GM12878 (cell line): Measurements from ENCODE around the gene RGL1. TPM values are rescaled to one million over a fixed set of nuclear protein-coding genes. Genes with fewer than 3 reads are reported as not detected.

Experiments
- ATAC-seq: fragments of 200-7000 bp; cut with Tn5 transposase; 3 replicates; pipeline ENCODE4 v1.9.1; 2020; ENCODE audit warnings: mild to moderate bottlenecking, moderate library complexity
- BruUV-seq: library from RNA; stranded (reverse); fragments of 400-500 nt; replicated peaks from 2 replicates; lab custom pipeline; 2021; lab: Mats Ljungman, UMichigan
- CTCF ChIA-PET: fragments of 300-600 bp; sonication (Branson Sonifier 250); formaldehyde crosslinking; extraction: SDS; loops from one replicate; lab custom pipeline; 2021; ENCODE audit warnings: inconsistent platforms; lab: Yijun Ruan, JAX
- POLR2A ChIA-PET: fragments of 350-600 bp; formaldehyde crosslinking; extraction: SDS; loops from one replicate; lab custom pipeline; 2021; ENCODE audit warnings: inconsistent platforms; lab: Charles Lee
- RAD21 ChIA-PET: fragments of 300-600 bp; sonication (Branson Sonifier 250); formaldehyde crosslinking; loops from one replicate; lab custom pipeline; 2023; ENCODE audit warnings: antibody characterized with exemption; ENCODE audit not compliant: unreplicated experiment; lab: Charles Lee
- SMC1A ChIA-PET: fragments of 300-600 bp; sonication (Branson Sonifier 250); formaldehyde crosslinking; loops from one replicate; lab custom pipeline; 2023; ENCODE audit not compliant: unreplicated experiment, uncharacterized antibody; lab: Charles Lee
- DNase-seq: peaks from one replicate; pipeline ENCODE4 v3.0.0-alpha.2; 2011; ENCODE audit warnings: low read depth, low spot score
- FAIRE-seq: peaks from 3 replicates; lab custom pipeline; 2011; peaks lifted over from hg19 to GRCh38; lab: Jason Lieb, UNC
- H2AFZ ChIP-seq: 2 replicates; pipeline ENCODE4 v1.6.0; 2011; ENCODE audit warnings: low read depth, low read length, control low read depth; ENCODE audit not compliant: control insufficient read depth
- H3K27ac ChIP-seq: 2 replicates; pipeline ENCODE4 v1.5.1; 2011; ENCODE audit warnings: control low read depth; ENCODE audit not compliant: control insufficient read depth, insufficient read depth
- H3K27me3 ChIP-seq, 2 experiments: replicated peaks in 1 of 2; 2 replicates each; pipeline versions ENCODE4 v1.6.0 to v1.6.1; 2011; ENCODE audit warnings: low read length in 1 of 2; ENCODE audit not compliant: control insufficient read depth in 2 of 2, insufficient read depth in 2 of 2
- H3K36me3 ChIP-seq, 2 experiments: 2 replicates each; pipeline ENCODE4 v1.5.1; 2011; ENCODE audit warnings: low read length in 1 of 2; ENCODE audit not compliant: control insufficient read depth in 2 of 2, insufficient read depth in 2 of 2
- H3K4me1 ChIP-seq: 2 replicates; pipeline ENCODE4 v1.6.1; 2011; ENCODE audit warnings: mild to moderate bottlenecking, low read length, moderate library complexity, mixed read lengths; ENCODE audit not compliant: control insufficient read depth, insufficient read depth
- H3K4me2 ChIP-seq: 2 replicates; pipeline ENCODE4 v1.6.0; 2011; ENCODE audit warnings: control low read depth; ENCODE audit not compliant: control insufficient read depth, insufficient read depth
- H3K4me3 ChIP-seq: fragments of 200-600 bp; sonication (generic); 2 replicates; pipeline ENCODE4 v1.5.1; 2016
- H3K79me2 ChIP-seq: 2 replicates; pipeline ENCODE4 v1.6.0; 2011; ENCODE audit warnings: low read length; ENCODE audit not compliant: control insufficient read depth, insufficient read depth
- H3K9ac ChIP-seq: 2 replicates; pipeline ENCODE4 v1.8.0; 2011; ENCODE audit warnings: low read length, control low read depth, mixed read lengths; ENCODE audit not compliant: control insufficient read depth, insufficient read depth
- H3K9me3 ChIP-seq: replicated peaks from 3 replicates; pipeline ENCODE4 v1.5.1; 2011; ENCODE audit warnings: mild to moderate bottlenecking, low read length; ENCODE audit not compliant: control insufficient read depth, insufficient read depth
- H4K20me1 ChIP-seq: 2 replicates; pipeline ENCODE4 v1.6.0; 2011; ENCODE audit not compliant: control insufficient read depth, insufficient read depth
- ASH2L ChIP-seq: fragments of 300-600, 200-600 bp; sonication (generic); IDR thresholded peaks from 2 replicates; pipeline ENCODE4 v1.6.1; 2017; ENCODE audit warnings: low read depth, mild to moderate bottlenecking, borderline replicate concordance
- BMI1 ChIP-seq: fragments of 450-650 bp; IDR thresholded peaks from 2 replicates; pipeline ENCODE4 v1.6.1; 2016; ENCODE audit warnings: mild to moderate bottlenecking, moderate library complexity, borderline replicate concordance
- CEBPB ChIP-seq, 2 experiments: fragments of 150-350 bp in 1 of 2; IDR thresholded peaks; 2 replicates each; pipeline ENCODE4 v1.6.1; 2012 to 2014; ENCODE audit warnings: low read depth in 2 of 2, low read length in 2 of 2, borderline replicate concordance in 1 of 2, inconsistent platforms in 1 of 2
- E2F8 ChIP-seq: fragments of 450-650 bp; IDR thresholded peaks from 2 replicates; pipeline ENCODE4 v1.6.1; 2018; ENCODE audit warnings: mild to moderate bottlenecking, low read depth, moderate library complexity; ENCODE audit not compliant: partially characterized antibody
- KAT2A ChIP-seq: conservative IDR thresholded peaks from 2 replicates; pipeline ENCODE4 v1.6.1; 2011; ENCODE audit warnings: low read depth, low read length; ENCODE audit not compliant: control insufficient read depth
- LARP7 ChIP-seq: fragments of 450-650 bp; IDR thresholded peaks from 2 replicates; pipeline ENCODE4 v1.6.1; 2017; ENCODE audit warnings: mild to moderate bottlenecking
- MEF2A ChIP-seq: IDR thresholded peaks from 2 replicates; pipeline ENCODE4 v1.6.1; 2011; ENCODE audit warnings: low read depth, mild to moderate bottlenecking, low read length, moderate library complexity; ENCODE audit not compliant: insufficient read depth
- PBX3 ChIP-seq: IDR thresholded peaks from 2 replicates; pipeline ENCODE4 v1.6.1; 2011; ENCODE audit warnings: mild to moderate bottlenecking, low read depth, low read length, moderate library complexity; ENCODE audit not compliant: insufficient replicate concordance
- RFX5 ChIP-seq: IDR thresholded peaks from 2 replicates; pipeline ENCODE4 v1.6.1; 2011; ENCODE audit warnings: low read depth, low read length, improper control_type of control experiment
- SMAD5 ChIP-seq: IDR thresholded peaks from 2 replicates; pipeline ENCODE4 v1.6.1; 2016; ENCODE audit warnings: antibody characterized with exemption, low read depth
- SUZ12 ChIP-seq: fragments of 200-600 bp; sonication (generic); IDR thresholded peaks from one replicate; pipeline ENCODE4 v1.6.1; 2018; ENCODE audit warnings: antibody characterized with exemption, mild to moderate bottlenecking; ENCODE audit not compliant: unreplicated experiment
- TCF3 ChIP-seq: IDR thresholded peaks from 2 replicates; pipeline ENCODE4 v1.6.1; 2012; ENCODE audit warnings: low read depth, mild to moderate bottlenecking, low read length, borderline replicate concordance; ENCODE audit not compliant: insufficient read depth
- USF1 ChIP-seq: IDR thresholded peaks from 2 replicates; pipeline ENCODE4 v1.6.1; 2011; ENCODE audit warnings: borderline replicate concordance, low read depth, mild to moderate bottlenecking, moderate library complexity, mixed read lengths, low read length; ENCODE audit not compliant: insufficient read depth; ENCODE audit errors: extremely low read length
- ZNF217 ChIP-seq: fragments of 450-650 bp; IDR thresholded peaks from 2 replicates; pipeline ENCODE4 v1.6.1; 2017; ENCODE audit warnings: antibody characterized with exemption, mild to moderate bottlenecking
- ZNF592 ChIP-seq: fragments of 450-650 bp; IDR thresholded peaks from 2 replicates; pipeline ENCODE4 v1.6.1; 2017; ENCODE audit warnings: mild to moderate bottlenecking, moderate library complexity
- WGBS: methylation state at CpG from one replicate; pipeline ENCODE4 v1.1.6; 2016; ENCODE audit warnings: low lambda C conversion rate; ENCODE audit not compliant: insufficient replicate concordance, insufficient coverage; ENCODE audit errors: missing lambda C conversion rate; 5-methylcytosine and 5-hydroxymethylcytosine counted together
- in situ Hi-C: fragments of 300-500 bp; cut with MboI; formaldehyde crosslinking; loops from 9 replicates; pipeline ENCODE4 v1.14.3; 2018; ENCODE audit warnings: mixed read lengths
- intact Hi-C: fragments of 100-400 bp; cut with micrococcal nuclease; formaldehyde crosslinking; loops from one replicate; pipeline ENCODE4 v1.14.2; 2022; ENCODE audit not compliant: unreplicated experiment
- polyA plus RNA-seq, 11 experiments: library from polyadenylated mRNA; depleted of rRNA in 4 of 11; unstranded in 6 of 11; stranded (reverse) in 5 of 11; fragments of >200 nt; fragmentation: Nextera tagmentation in 4 of 11; fragmentation: Illumina TruSeq in 1 of 11; extraction: Ambion mirVana in 4 of 11; extraction: Trizol in 1 of 11; gene quantifications; 1 replicate in 1 of 11; 2 replicates in 10 of 11; pipeline versions ENCODE4 v1.2.1 to v1.2.3, GENCODE V29; 2011 to 2016; ENCODE audit warnings: inconsistent platforms in 2 of 11, missing spikeins in 2 of 11, low read depth in 1 of 11
- total RNA-seq, 4 experiments: library from RNA; depleted of rRNA in 3 of 4; stranded (reverse); fragments of >200 nt in 3 of 4; fragmentation: Illumina TruSeq in 1 of 4; extraction: Trizol in 1 of 4; gene quantifications; 2 replicates each; pipeline versions ENCODE4 v1.2.1 to v1.2.3, GENCODE V29; 2013 to 2021

RGL1 gene
- total and polyA plus RNA-seq, 10 of the 15 experiments (the other 5 are each of a cell fraction or from before 2014, with no cell fraction given), result 8.1 to 25.0 (median 19.0) TPM

- TF ChIP-seq USF1, result no peak
- no peak for TF ChIP-seq ASH2L
- no peak for TF ChIP-seq SMAD5
- TF ChIP-seq ZNF217, result no peak
- no peak for TF ChIP-seq ZNF592
- TF ChIP-seq TCF3, result no peak
- TF ChIP-seq RFX5, result no peak
- TF ChIP-seq MEF2A, result no peak
- no peak for TF ChIP-seq CEBPB (IDR thresholded peaks at IDR 0.05; ENCODE audit: borderline replicate concordance in 1 of 2, low read depth in 2 of 2, low read length in 2 of 2)
- TF ChIP-seq PBX3, result no peak
- no peak for TF ChIP-seq E2F8
- no peak for TF ChIP-seq KAT2A
- TF ChIP-seq SUZ12, result no peak
- TF ChIP-seq LARP7, result no peak
- no peak for TF ChIP-seq BMI1
- TF ChIP-seq, all 136 proteins: peak for 0
- H3K4me1 ChIP-seq, result peaks cover 44% of the 10 kb centered on the region
- ChIA-PET CTCF (interaction anchor here (1.6 kb wide), 1 partner anchor 16 kb away, joined by 3 read pairs; no protein-coding TSS in a partner anchor), SMC1A (interaction anchor here (1.3 to 3.1 kb wide), 4 partner anchors 7 to 62 kb away, joined by 3 to 21 read pairs (median 4); no protein-coding TSS in a partner anchor), RAD21 (interaction anchor here (3.0 kb wide), 1 partner anchor 76 kb away, joined by 18 read pairs; no protein-coding TSS in a partner anchor), POLR2A (no interaction called here)
- no peaks in the 10 kb centered on the region for H3K27me3 ChIP-seq
- intact Hi-C loops (loop anchor here (5.0 kb wide), 1 partner anchor 238 kb away; no protein-coding TSS in a partner anchor), in situ Hi-C loops (no loop called here)
- WGBS, result 100% methylated on average over 1 of the region's 1 CpG
- H3K9me3 ChIP-seq, result no peaks in the 10 kb centered on the region; the same call in 2 of the 3 replicates
- H3K4me3 ChIP-seq, result no peak overlapping the region
- H3K79me2 ChIP-seq, result peaks cover 46% of the 10 kb centered on the region
- no peak overlapping the region for H2AFZ ChIP-seq
- H3K4me2 ChIP-seq, result no peak overlapping the region
- H3K27ac ChIP-seq, result peak overlapping the region; percentile 4; the same call in 1 of the 2 replicates
- DNase-seq, result no peak
- BruUV-seq, result no TSS peak
- no peak for FAIRE-seq
- peaks cover 2 to 5% of the 10 kb centered on the region in 2 experiments; a peak in 3 of 4 replicates for H3K36me3 ChIP-seq
- no peak overlapping the region for H3K9ac ChIP-seq
- H4K20me1 ChIP-seq, result no peaks in the 10 kb centered on the region
- no peak for ATAC-seq
Observed at GRCh38 chr1:183840140-183840539, 35.2 kb downstream of the RGL1 start.
